IMR-90 (cell line): ENCODE data around the gene GAS6. TPM values are rescaled to one million over a fixed set of nuclear protein-coding genes. Genes with fewer than 3 reads are reported as not detected.

Experiments
- ATAC-seq: fragments of 200-7000 bp; cut with Tn5 transposase; 2 replicates; pipeline ENCODE4 v1.9.1; 2020; ENCODE audit warnings: low read depth, mild to moderate bottlenecking, moderate library complexity
- BruUV-seq: library from RNA; stranded (reverse); fragments of 400-500 nt; replicated peaks from 2 replicates; lab custom pipeline; 2021; lab: Mats Ljungman, UMichigan
- CTCF ChIA-PET: fragments of 300-600 bp; formaldehyde crosslinking; extraction: SDS; loops from one replicate; lab custom pipeline; 2021; ENCODE audit warnings: antibody characterized with exemption; lab: Yijun Ruan, JAX
- POLR2A ChIA-PET: fragments of 300-600 bp; sonication (Branson Sonifier 250); formaldehyde crosslinking; loops from one replicate; lab custom pipeline; 2022; ENCODE audit warnings: antibody characterized with exemption; ENCODE audit not compliant: unreplicated experiment; lab: Charles Lee
- DNase-seq: peaks from one replicate; pipeline ENCODE4 v3.0.0; 2013
- H2AFZ ChIP-seq: replicated peaks from 2 replicates; pipeline ENCODE3; 2013; ENCODE audit warnings: low read length, mild to moderate bottlenecking; ENCODE audit not compliant: poor library complexity
- H2AK5ac ChIP-seq: 2 replicates; pipeline ENCODE4 v1.6.1; 2013; ENCODE audit warnings: low read depth, low read length, inconsistent platforms
- H2AK9ac ChIP-seq: replicated peaks from 2 replicates; pipeline ENCODE3; 2013; ENCODE audit warnings: mild to moderate bottlenecking, low read depth, low read length, moderate library complexity; ENCODE audit not compliant: poor library complexity
- H2BK120ac ChIP-seq: 2 replicates; pipeline ENCODE4 v1.6.1; 2013; ENCODE audit warnings: low read depth, low read length, inconsistent platforms
- H2BK15ac ChIP-seq: 3 replicates; pipeline ENCODE4 v1.6.1; 2013; ENCODE audit warnings: low read depth, low read length, inconsistent platforms
- H2BK20ac ChIP-seq: 2 replicates; pipeline ENCODE4 v1.6.1; 2013; ENCODE audit warnings: low read depth, mild to moderate bottlenecking, inconsistent platforms, low read length, moderate library complexity
- H2BK5ac ChIP-seq: 2 replicates; pipeline ENCODE4 v1.6.1; 2013; ENCODE audit warnings: mild to moderate bottlenecking, low read depth, low read length, inconsistent platforms; ENCODE audit not compliant: poor library complexity, severe bottlenecking
- H3K14ac ChIP-seq: replicated peaks from 2 replicates; pipeline ENCODE4 v1.6.1; 2013; ENCODE audit warnings: low read depth, low read length, inconsistent platforms
- H3K18ac ChIP-seq: 2 replicates; pipeline ENCODE4 v1.6.1; 2013; ENCODE audit warnings: low read depth, low read length, control low read depth
- H3K23ac ChIP-seq: 2 replicates; pipeline ENCODE4 v1.6.1; 2013; ENCODE audit warnings: low read depth, low read length, inconsistent platforms
- H3K27ac ChIP-seq: 2 replicates; pipeline ENCODE4 v1.5.1; 2013; ENCODE audit warnings: mild to moderate bottlenecking, control low read depth, low read length; ENCODE audit not compliant: insufficient read depth
- H3K27me3 ChIP-seq: 2 replicates; pipeline ENCODE4 v1.6.1; 2013; ENCODE audit warnings: low read length; ENCODE audit not compliant: control insufficient read depth, insufficient read depth
- H3K36me3 ChIP-seq: 2 replicates; pipeline ENCODE4 v1.6.1; 2013; ENCODE audit warnings: low read length, mixed read lengths; ENCODE audit not compliant: control insufficient read depth, insufficient read depth
- H3K4ac ChIP-seq: 2 replicates; pipeline ENCODE4 v1.6.1; 2013; ENCODE audit warnings: low read depth, low read length, inconsistent platforms
- H3K4me1 ChIP-seq: 2 replicates; pipeline ENCODE4 v1.6.1; 2013; ENCODE audit warnings: low read length, mixed read lengths; ENCODE audit not compliant: control insufficient read depth, insufficient read depth
- H3K4me2 ChIP-seq: 2 replicates; pipeline ENCODE4 v1.6.1; 2013; ENCODE audit warnings: low read depth, mild to moderate bottlenecking, control low read depth, low read length, moderate library complexity
- H3K4me3 ChIP-seq: 2 replicates; pipeline ENCODE4 v1.5.1; 2013; ENCODE audit warnings: low read depth, mild to moderate bottlenecking, control low read depth, low read length, moderate library complexity; ENCODE audit not compliant: insufficient read depth
- H3K56ac ChIP-seq: 2 replicates; pipeline ENCODE4 v1.6.1; 2013; ENCODE audit warnings: low read length, inconsistent platforms; ENCODE audit not compliant: insufficient read depth; ENCODE audit errors: extremely low read depth
- H3K79me1 ChIP-seq, 2 experiments: 2 replicates each; pipeline ENCODE4 v1.6.1; 2013; ENCODE audit warnings: low read length in 2 of 2, inconsistent platforms in 1 of 2, low read depth in 1 of 2
- H3K9ac ChIP-seq: 2 replicates; pipeline ENCODE4 v1.6.1; 2013; ENCODE audit warnings: low read depth, low read length, control low read depth
- H3K9me1 ChIP-seq: 2 replicates; pipeline ENCODE4 v1.6.1; 2013; ENCODE audit warnings: low read length, inconsistent platforms; ENCODE audit not compliant: insufficient read depth
- H3K9me3 ChIP-seq: 2 replicates; pipeline ENCODE4 v1.6.1; 2013; ENCODE audit warnings: low read length; ENCODE audit not compliant: control insufficient read depth, insufficient read depth
- H4K20me1 ChIP-seq: 2 replicates; pipeline ENCODE4 v1.6.1; 2013; ENCODE audit warnings: low read length, inconsistent platforms; ENCODE audit not compliant: insufficient read depth
- H4K5ac ChIP-seq: 2 replicates; pipeline ENCODE4 v1.6.1; 2013; ENCODE audit warnings: mild to moderate bottlenecking, low read depth, low read length, control low read depth
- H4K8ac ChIP-seq, 2 experiments: 2 replicates each; pipeline ENCODE4 v1.6.1; 2013; ENCODE audit warnings: low read depth in 2 of 2, low read length in 2 of 2, control low read depth in 1 of 2, inconsistent platforms in 1 of 2
- H4K91ac ChIP-seq: 2 replicates; pipeline ENCODE4 v1.6.1; 2013; ENCODE audit warnings: low read depth, low read length, inconsistent platforms; ENCODE audit not compliant: insufficient read depth
- BHLHE40 ChIP-seq: fragments of 150-350 bp; IDR thresholded peaks from 2 replicates; pipeline ENCODE4 v1.6.1; 2016; ENCODE audit warnings: mild to moderate bottlenecking, low read depth, low read length
- MXI1 ChIP-seq: IDR thresholded peaks from 2 replicates; pipeline ENCODE4 v1.6.1; 2012; ENCODE audit warnings: low read depth, mild to moderate bottlenecking, low read length, moderate library complexity, borderline replicate concordance
- RAD21 ChIP-seq: IDR thresholded peaks from 2 replicates; pipeline ENCODE4 v1.6.1; 2012; ENCODE audit warnings: low read length, improper control_type of control experiment
- USF2 ChIP-seq: fragments of 150-350 bp; IDR thresholded peaks from 2 replicates; pipeline ENCODE4 v1.6.1; 2017; ENCODE audit warnings: mild to moderate bottlenecking, antibody characterized with exemption, low read length, low read depth
- WGBS, 2 experiments: methylation state at CpG; one replicate each; pipeline versions ENCODE4 v1.1.5 to v1.1.7; 2013; ENCODE audit warnings: missing lambda C conversion rate in 2 of 2; ENCODE audit not compliant: insufficient read length in 1 of 2; ENCODE audit errors: extremely low coverage in 2 of 2; 5-methylcytosine and 5-hydroxymethylcytosine counted together
- dilution Hi-C: fragments of 300-500 bp; cut with HindIII; formaldehyde crosslinking; loops from one replicate; pipeline ENCODE4 v1.14.3; 2018; ENCODE audit warnings: low sequenced_read_pairs; ENCODE audit not compliant: unreplicated experiment
- in situ Hi-C: fragments of 300-500 bp; cut with MboI; formaldehyde crosslinking; loops from 3 replicates; pipeline ENCODE4 v1.14.3; 2019; ENCODE audit warnings: low sequenced_read_pairs, inconsistent platforms, mixed read lengths
- intact Hi-C: fragments of 100-400 bp; cut with micrococcal nuclease; formaldehyde crosslinking; loops from 2 replicates; pipeline ENCODE4 v1.10.0; 2022
- polyA plus RNA-seq, 3 experiments: library from polyadenylated mRNA; depleted of rRNA; stranded (reverse); fragments of >200 nt; gene quantifications; 2 replicates each; pipeline ENCODE4 v1.2.3, GENCODE V29; 2012; ENCODE audit warnings: low replicate concordance in 1 of 3
- total RNA-seq: library from RNA; depleted of rRNA; stranded (reverse); fragments of >200 nt; gene quantifications from 2 replicates; pipeline ENCODE4 v1.2.3, GENCODE V29; 2012

Gene GAS6
- total and polyA plus RNA-seq, 2 of the 4 experiments (the other 2 are of a cell fraction), result 220 to 823 TPM

- Histone ChIP-seq H3K27me3 (no peaks in the 10 kb centered on the region), H2BK120ac (no peak overlapping the region), H2AK9ac (peak overlapping the region; percentile 72), H2AK5ac (no peak overlapping the region), H3K9ac (no peak overlapping the region), H3K14ac (no peak overlapping the region), H3K4me2 (no peak overlapping the region), H3K23ac (no peak overlapping the region), H3K18ac (no peak overlapping the region), H3K27ac (no peak overlapping the region), H3K9me3 (no peaks in the 10 kb centered on the region), H4K20me1 (peaks cover 25% of the 10 kb centered on the region), H2BK15ac (no peak overlapping the region), H4K8ac (no peak overlapping the region), H3K9me1 (peaks cover 16% of the 10 kb centered on the region; the same call in 1 of the 2 replicates), H2BK20ac (no peak overlapping the region), H3K36me3 (peaks cover 63% of the 10 kb centered on the region), H3K79me1 (peaks cover 27 to 77% of the 10 kb centered on the region in 2 experiments), H3K4me1 (peaks cover 8% of the 10 kb centered on the region), H3K4ac (0 out of 2 replicates have a peak overlapping the region, but pooled peaks have one; percentile 15), H3K56ac (no peak overlapping the region), H2AFZ (peak overlapping the region; percentile 63), H2BK5ac (no peak overlapping the region), H4K91ac (no peak overlapping the region), H3K4me3 (no peak overlapping the region), H4K5ac (no peak overlapping the region)
- no peak for DNase-seq
- CTCF ChIA-PET, result no interaction called here
- no peak for ATAC-seq
- POLR2A ChIA-PET, result no interaction called here
- dilution Hi-C loops (no loop called here), intact Hi-C loops (no loop called here), in situ Hi-C loops (no loop called here)
- 88% methylated on average over 18 of the region's 19 CpGs; no CpG with 5 or more reads in 1 of the 2 experiments for WGBS, 2 experiments
- TF ChIP-seq MXI1, result no peak
- no peak for TF ChIP-seq USF2
- no peak for TF ChIP-seq BHLHE40
- no peak for TF ChIP-seq RAD21
- no TSS peak for BruUV-seq
These were observed 31.7 kb downstream of the GAS6 start for GRCh38 chr13:113832205-113832604.
